Measurements from ENCODE around the gene CADPS2. TPM values are rescaled to one million over a fixed set of nuclear protein-coding genes. Genes with fewer than 3 reads are reported as not detected.

Gene CADPS2
- total and polyA plus RNA-seq, 7 donors: 4.7 to 13.0 (median 9.5) TPM

DNA sequence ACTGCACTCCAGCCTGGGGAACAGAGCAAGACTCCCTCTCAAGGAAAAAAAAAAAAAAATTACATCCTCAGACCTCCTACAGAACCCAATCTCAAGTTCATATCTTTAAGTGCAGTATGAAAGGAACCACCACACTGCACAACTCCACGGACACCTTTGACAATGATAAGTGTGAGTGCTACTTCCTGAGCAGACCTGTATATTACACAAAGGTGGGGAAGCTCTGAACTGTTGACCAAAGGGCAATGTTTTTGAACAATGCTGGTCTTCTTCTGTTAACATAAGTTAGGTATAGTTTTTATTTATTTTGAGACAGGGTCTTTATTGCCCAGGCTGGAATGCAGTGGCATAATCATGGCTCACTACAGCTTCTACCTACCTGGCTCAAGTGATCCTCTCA, 129.4 kb downstream of the CADPS2 start:
- Histone ChIP-seq H3K9me3 (no peaks in the 10 kb centered on the region), H3K4me1 (no peaks in the 10 kb centered on the region), H3K27me3 (no peaks in the 10 kb centered on the region), H3K36me3 (no peaks in the 10 kb centered on the region), H3K4me3 (no peak overlapping the region), H3K27ac (no peak overlapping the region)
- WGBS, 2 donors: 31 to 53% methylated on average over 1 of the region's 1 CpG
- no peak for DNase-seq
- TF ChIP-seq, protein P1, sequence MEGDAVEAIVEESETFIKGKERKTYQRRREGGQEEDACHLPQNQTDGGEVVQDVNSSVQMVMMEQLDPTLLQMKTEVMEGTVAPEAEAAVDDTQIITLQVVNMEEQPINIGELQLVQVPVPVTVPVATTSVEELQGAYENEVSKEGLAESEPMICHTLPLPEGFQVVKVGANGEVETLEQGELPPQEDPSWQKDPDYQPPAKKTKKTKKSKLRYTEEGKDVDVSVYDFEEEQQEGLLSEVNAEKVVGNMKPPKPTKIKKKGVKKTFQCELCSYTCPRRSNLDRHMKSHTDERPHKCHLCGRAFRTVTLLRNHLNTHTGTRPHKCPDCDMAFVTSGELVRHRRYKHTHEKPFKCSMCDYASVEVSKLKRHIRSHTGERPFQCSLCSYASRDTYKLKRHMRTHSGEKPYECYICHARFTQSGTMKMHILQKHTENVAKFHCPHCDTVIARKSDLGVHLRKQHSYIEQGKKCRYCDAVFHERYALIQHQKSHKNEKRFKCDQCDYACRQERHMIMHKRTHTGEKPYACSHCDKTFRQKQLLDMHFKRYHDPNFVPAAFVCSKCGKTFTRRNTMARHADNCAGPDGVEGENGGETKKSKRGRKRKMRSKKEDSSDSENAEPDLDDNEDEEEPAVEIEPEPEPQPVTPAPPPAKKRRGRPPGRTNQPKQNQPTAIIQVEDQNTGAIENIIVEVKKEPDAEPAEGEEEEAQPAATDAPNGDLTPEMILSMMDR (IDR thresholded peaks at IDR 0.05): no peak
- no peak for TF ChIP-seq EP300 (IDR thresholded peaks at IDR 0.05)
- TF ChIP-seq POLR2AphosphoS5 (IDR thresholded peaks at IDR 0.05): no peak
- TF ChIP-seq POLR2A (IDR thresholded peaks at IDR 0.05): no peak
- intact Hi-C loops (cut with DNase I): no loop called here

DNA sequence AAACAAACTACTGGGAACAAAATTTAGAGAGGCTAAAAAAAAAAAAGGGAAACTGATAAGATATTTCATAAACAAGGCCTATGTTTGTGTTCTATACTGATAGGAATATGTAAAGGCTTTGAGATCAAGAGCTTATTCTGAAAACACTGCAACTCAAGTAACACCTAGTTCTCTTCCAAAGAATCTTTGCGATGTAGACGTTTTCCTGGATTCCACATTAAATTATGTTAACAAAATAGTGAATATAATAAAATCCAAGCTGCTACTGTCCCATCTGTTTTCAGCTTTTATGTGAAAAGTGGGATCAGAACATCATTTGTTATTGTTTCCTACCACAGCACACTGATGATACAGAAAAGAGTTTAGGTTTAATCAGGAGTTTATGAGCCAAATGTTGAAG, 130.6 kb downstream of the CADPS2 start:
- Histone ChIP-seq H3K27me3 (no peaks in the 10 kb centered on the region), H3K9me3 (no peaks in the 10 kb centered on the region), H3K36me3 (no peaks in the 10 kb centered on the region), H3K4me1 (no peaks in the 10 kb centered on the region), H3K27ac (no peak overlapping the region), H3K4me3 (no peak overlapping the region)
- intact Hi-C loops (cut with DNase I): no loop called here
- TF ChIP-seq EP300 (IDR thresholded peaks at IDR 0.05) (no peak), POLR2AphosphoS5 (IDR thresholded peaks at IDR 0.05) (no peak), POLR2A (IDR thresholded peaks at IDR 0.05) (no peak)
- TF ChIP-seq, protein P1 (IDR thresholded peaks at IDR 0.05): no peak
- no peak for DNase-seq
- 67 to 72% methylated on average over 2 of the region's 2 CpGs for WGBS, 2 donors

DNA sequence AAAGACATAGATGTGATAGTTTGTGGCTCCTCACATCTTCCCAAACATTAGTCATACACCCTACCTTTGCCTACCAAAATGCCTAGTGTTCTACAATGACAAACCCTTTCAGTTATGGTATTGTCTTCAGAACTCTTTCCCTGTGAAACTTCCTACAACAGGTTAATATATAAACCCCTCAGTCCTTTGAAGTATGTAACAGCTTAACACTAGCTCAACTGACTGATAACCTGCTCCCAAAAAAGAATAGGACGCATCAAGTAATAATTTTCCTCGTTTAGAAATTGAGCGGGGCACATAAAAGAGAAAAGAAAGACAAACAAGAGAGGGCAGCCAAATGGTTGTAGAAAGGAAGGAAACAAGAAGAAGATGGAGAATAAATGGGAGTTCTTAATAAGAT, 133.7 kb downstream of the CADPS2 start:
- TF ChIP-seq EP300 (IDR thresholded peaks at IDR 0.05) (no peak), POLR2AphosphoS5 (IDR thresholded peaks at IDR 0.05) (no peak), POLR2A (IDR thresholded peaks at IDR 0.05) (no peak)
- TF ChIP-seq, protein P1 (IDR thresholded peaks at IDR 0.05): no peak
- Histone ChIP-seq H3K27ac (no peak overlapping the region), H3K36me3 (no peaks in the 10 kb centered on the region), H3K27me3 (no peaks in the 10 kb centered on the region), H3K9me3 (no peaks in the 10 kb centered on the region), H3K4me3 (no peak overlapping the region), H3K4me1 (no peaks in the 10 kb centered on the region)
- DNase-seq: no peak
- intact Hi-C loops (cut with DNase I): no loop called here
- 20 to 77% methylated on average over 3 of the region's 3 CpGs for WGBS, 2 donors

DNA sequence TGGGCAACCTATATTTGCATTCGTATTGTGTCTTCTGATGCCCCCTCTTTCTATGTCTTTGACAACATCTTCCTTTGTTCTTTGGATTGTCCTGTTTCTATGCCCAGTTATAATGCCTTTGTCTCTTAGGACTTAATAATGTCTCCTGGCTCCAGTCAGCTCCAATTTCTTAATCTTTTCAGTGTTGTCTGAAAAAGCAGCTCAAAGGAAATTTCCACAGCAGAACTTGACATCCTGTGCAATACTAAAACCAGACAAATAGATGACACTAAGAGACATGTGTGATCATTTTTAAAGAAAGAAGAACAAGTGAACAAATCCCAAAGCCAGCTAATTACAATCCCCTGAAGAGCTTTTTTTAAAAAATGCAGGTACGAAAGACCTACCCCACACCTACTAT, 135.9 kb downstream of the CADPS2 start:
- Histone ChIP-seq H3K27ac (no peak overlapping the region), H3K36me3 (no peaks in the 10 kb centered on the region), H3K27me3 (no peaks in the 10 kb centered on the region), H3K9me3 (no peaks in the 10 kb centered on the region), H3K4me1 (no peaks in the 10 kb centered on the region), H3K4me3 (no peak overlapping the region)
- TF ChIP-seq POLR2AphosphoS5 (IDR thresholded peaks at IDR 0.05): no peak
- TF ChIP-seq EP300 (IDR thresholded peaks at IDR 0.05): no peak
- TF ChIP-seq, protein P1 (IDR thresholded peaks at IDR 0.05): no peak
- no peak for TF ChIP-seq POLR2A (IDR thresholded peaks at IDR 0.05)
- no peak for DNase-seq
- intact Hi-C loops (cut with DNase I): no loop called here
- 89 to 94% methylated on average over 2 of the region's 2 CpGs for WGBS, 2 donors

DNA sequence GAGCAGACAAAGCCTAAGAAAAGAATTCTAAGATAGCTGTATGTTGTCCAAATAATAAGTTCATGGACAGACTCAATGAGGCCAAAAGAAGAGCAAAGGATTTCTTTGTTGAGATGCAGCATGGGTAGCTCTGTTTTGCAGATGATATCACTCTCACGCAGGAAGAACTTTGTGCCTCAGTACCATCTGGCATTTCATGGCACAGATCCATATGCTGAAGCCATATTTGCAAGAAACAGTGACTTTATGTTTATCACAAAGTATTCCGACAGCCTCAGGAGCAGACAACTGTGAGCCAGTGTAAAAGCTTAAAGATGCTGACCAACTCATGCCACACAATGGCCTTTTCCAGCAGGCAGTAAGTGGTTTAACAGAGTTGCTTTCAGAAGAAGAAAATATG, 138.1 kb downstream of the CADPS2 start:
- Histone ChIP-seq H3K9me3 (no peaks in the 10 kb centered on the region), H3K27ac (no peak overlapping the region), H3K4me1 (no peaks in the 10 kb centered on the region), H3K36me3 (no peaks in the 10 kb centered on the region), H3K4me3 (no peak overlapping the region), H3K27me3 (no peaks in the 10 kb centered on the region)
- no peak for DNase-seq
- TF ChIP-seq POLR2A (IDR thresholded peaks at IDR 0.05) (no peak), POLR2AphosphoS5 (IDR thresholded peaks at IDR 0.05) (no peak), EP300 (IDR thresholded peaks at IDR 0.05) (no peak)
- TF ChIP-seq, protein P1 (IDR thresholded peaks at IDR 0.05): no peak
- intact Hi-C loops (cut with DNase I): no loop called here
- 88 to 97% methylated on average over 2 of the region's 2 CpGs for WGBS, 2 donors
